H1 (cell line): ENCODE measurements around the gene PPIL6. TPM values are rescaled to one million over a fixed set of nuclear protein-coding genes. Genes with fewer than 3 reads are reported as not detected.

ENCODE experiments used
- CTCF ChIA-PET: fragments of 300-600 bp; sonication (Branson Sonifier 250); formaldehyde crosslinking; loops from one replicate; lab custom pipeline; 2021; ENCODE audit not compliant: partially characterized antibody; lab: Charles Lee
- POLR2A ChIA-PET: fragments of 300-600 bp; sonication (Branson Sonifier 250); formaldehyde crosslinking; loops from one replicate; lab custom pipeline; 2021; ENCODE audit warnings: inconsistent platforms; ENCODE audit not compliant: partially characterized antibody; lab: Charles Lee
- DNase-seq, 2 experiments: peaks; one replicate each; pipeline versions ENCODE4 v3.0.0 to v3.0.0-alpha.2; 2010 to 2022; ENCODE audit warnings: low spot score in 2 of 2, low read depth in 1 of 2, mixed read lengths in 1 of 2
- FAIRE-seq: peaks from 2 replicates; lab custom pipeline; 2011; peaks lifted over from hg19 to GRCh38; lab: Jason Lieb, UNC
- H2AFZ ChIP-seq: 2 replicates; pipeline ENCODE4 v1.8.1; 2012; ENCODE audit warnings: low read length, inconsistent platforms
- H2AK5ac ChIP-seq: 2 replicates; pipeline ENCODE4 v1.6.1; 2013; ENCODE audit warnings: low read depth, low read length
- H2BK120ac ChIP-seq: replicated peaks from 2 replicates; pipeline ENCODE3; 2013; ENCODE audit warnings: low read depth, low read length, inconsistent platforms
- H2BK12ac ChIP-seq: 2 replicates; pipeline ENCODE4 v1.6.1; 2013; ENCODE audit warnings: low read depth, low read length
- H2BK15ac ChIP-seq: 2 replicates; pipeline ENCODE4 v1.6.1; 2013; ENCODE audit warnings: low read length
- H2BK20ac ChIP-seq: 2 replicates; pipeline ENCODE4 v1.6.1; 2013; ENCODE audit warnings: low read length
- H2BK5ac ChIP-seq: 2 replicates; pipeline ENCODE4 v1.6.1; 2013; ENCODE audit warnings: low read depth, low read length
- H3K14ac ChIP-seq: 2 replicates; pipeline ENCODE4 v1.6.1; 2013; ENCODE audit warnings: inconsistent platforms; ENCODE audit not compliant: insufficient read length
- H3K18ac ChIP-seq: 2 replicates; pipeline ENCODE4 v1.6.1; 2013; ENCODE audit warnings: low read length; ENCODE audit errors: extremely low read depth
- H3K23ac ChIP-seq: 2 replicates; pipeline ENCODE4 v1.6.1; 2013; ENCODE audit warnings: inconsistent platforms; ENCODE audit not compliant: insufficient read length
- H3K23me2 ChIP-seq: 2 replicates; pipeline ENCODE4 v1.6.1; 2013; ENCODE audit warnings: low read depth, low read length
- H3K27ac ChIP-seq: 2 replicates; pipeline ENCODE4 v1.6.1; 2011; ENCODE audit warnings: low read depth, low read length, inconsistent platforms
- H3K27me3 ChIP-seq, 4 experiments: replicated peaks in 1 of 4; 1 replicate in 1 of 4; 2 replicates in 3 of 4; pipeline versions ENCODE4 v1.6.1 to v1.8.1; 2011 to 2013; ENCODE audit warnings: low read length in 3 of 4, mild to moderate bottlenecking in 3 of 4, inconsistent platforms in 2 of 4, mixed read lengths in 2 of 4, moderate library complexity in 1 of 4; ENCODE audit not compliant: control insufficient read depth in 3 of 4, insufficient read depth in 3 of 4; ENCODE audit errors: extremely low read depth in 1 of 4
- H3K36me3 ChIP-seq, 4 experiments: 2 replicates each; pipeline versions ENCODE4 v1.6.1 to v1.8.1; 2011 to 2013; ENCODE audit warnings: mild to moderate bottlenecking in 4 of 4, low read length in 3 of 4, moderate library complexity in 2 of 4, control low read depth in 1 of 4, inconsistent platforms in 1 of 4; ENCODE audit not compliant: insufficient read depth in 4 of 4, control insufficient read depth in 2 of 4
- H3K4ac ChIP-seq: replicated peaks from 2 replicates; pipeline ENCODE3; 2013; ENCODE audit warnings: low read length, low read depth, mixed read lengths, inconsistent platforms; ENCODE audit not compliant: insufficient read length
- H3K4me1 ChIP-seq, 4 experiments: replicated peaks in 1 of 4; 1 replicate in 1 of 4; 2 replicates in 3 of 4; pipeline versions ENCODE4 v1.6.1 to v1.8.1; 2011 to 2013; ENCODE audit warnings: low read length in 3 of 4, inconsistent platforms in 2 of 4, mixed read lengths in 1 of 4; ENCODE audit not compliant: insufficient read depth in 4 of 4, control insufficient read depth in 3 of 4
- H3K4me2 ChIP-seq, 2 experiments: 2 replicates each; pipeline versions ENCODE4 v1.6.1 to v1.8.1; 2011 to 2013; ENCODE audit warnings: low read depth in 2 of 2, low read length in 2 of 2, control low read depth in 1 of 2, inconsistent platforms in 1 of 2, mild to moderate bottlenecking in 1 of 2; ENCODE audit not compliant: insufficient read depth in 1 of 2
- H3K4me3 ChIP-seq, 4 experiments: fragments of 200-600, 300-600 bp in 1 of 4; sonication (generic), shearing (Covaris generic), sonication (Bioruptor Twin) in 1 of 4; 2 replicates each; pipeline versions ENCODE4 v1.5.1 to v1.8.1; 2011 to 2016; ENCODE audit warnings: low read length in 4 of 4, low read depth in 3 of 4, control low read depth in 2 of 4, inconsistent platforms in 2 of 4, mild to moderate bottlenecking in 2 of 4, mixed read lengths in 1 of 4, moderate library complexity in 1 of 4; ENCODE audit not compliant: insufficient read depth in 2 of 4; ENCODE audit errors: extremely low read depth in 1 of 4
- H3K56ac ChIP-seq: replicated peaks from 2 replicates; pipeline ENCODE3; 2013; ENCODE audit warnings: low read depth, mild to moderate bottlenecking, mixed read lengths, low read length, inconsistent platforms; ENCODE audit not compliant: insufficient read length
- H3K79me1 ChIP-seq: 2 replicates; pipeline ENCODE4 v1.6.1; 2013; ENCODE audit warnings: low read depth, low read length, control low read depth
- H3K79me2 ChIP-seq, 2 experiments: 2 replicates each; pipeline versions ENCODE4 v1.6.1 to v1.8.1; 2012 to 2013; ENCODE audit warnings: low read length in 2 of 2, mild to moderate bottlenecking in 2 of 2, inconsistent platforms in 1 of 2; ENCODE audit not compliant: insufficient read depth in 2 of 2, control insufficient read depth in 1 of 2
- H3K9ac ChIP-seq, 4 experiments: replicated peaks in 1 of 4; 1 replicate in 1 of 4; 2 replicates in 3 of 4; pipeline versions ENCODE4 v1.6.1 to v1.8.1; 2011 to 2013; ENCODE audit warnings: low read depth in 3 of 4, low read length in 3 of 4, control low read depth in 2 of 4, mild to moderate bottlenecking in 2 of 4, moderate library complexity in 2 of 4, inconsistent platforms in 1 of 4; ENCODE audit errors: extremely low read depth in 1 of 4
- H3K9me3 ChIP-seq, 2 experiments: 2 replicates each; pipeline versions ENCODE4 v1.6.1 to v1.8.1; 2012 to 2013; ENCODE audit warnings: mild to moderate bottlenecking in 2 of 2, moderate library complexity in 2 of 2, control low read depth in 1 of 2, inconsistent platforms in 1 of 2, low read depth in 1 of 2, low read length in 1 of 2, mixed read lengths in 1 of 2; ENCODE audit not compliant: insufficient read depth in 2 of 2
- H4K20me1 ChIP-seq, 2 experiments: replicated peaks in 1 of 2; 2 replicates each; pipeline versions ENCODE3 to v1.8.1; 2011 to 2013; ENCODE audit warnings: inconsistent platforms in 2 of 2, low read length in 2 of 2, mild to moderate bottlenecking in 1 of 2; ENCODE audit not compliant: insufficient read depth in 2 of 2, control insufficient read depth in 1 of 2
- H4K5ac ChIP-seq: 2 replicates; pipeline ENCODE4 v1.6.1; 2013; ENCODE audit warnings: low read length, low read depth, mixed read lengths, inconsistent platforms; ENCODE audit not compliant: insufficient read length
- H4K8ac ChIP-seq: 2 replicates; pipeline ENCODE4 v1.8.0; 2013; ENCODE audit warnings: mild to moderate bottlenecking, moderate library complexity, low read length, inconsistent platforms; ENCODE audit not compliant: insufficient read depth; ENCODE audit errors: extremely low read depth
- H4K91ac ChIP-seq: replicated peaks from 2 replicates; pipeline ENCODE3; 2013; ENCODE audit warnings: low read length, mixed read lengths, inconsistent platforms; ENCODE audit not compliant: insufficient read length
- ATF3 ChIP-seq: IDR thresholded peaks from 2 replicates; pipeline ENCODE4 v1.6.1; 2011; ENCODE audit warnings: low read depth, mild to moderate bottlenecking, low read length; ENCODE audit not compliant: insufficient read depth
- HDAC2 ChIP-seq, 2 experiments: fragments of 300-600 bp in 1 of 2; sonication (generic) in 1 of 2; IDR thresholded peaks; 2 replicates each; pipeline ENCODE4 v1.6.1; 2011 to 2012; ENCODE audit warnings: low read depth in 2 of 2, low read length in 2 of 2, mild to moderate bottlenecking in 2 of 2, moderate library complexity in 2 of 2, borderline replicate concordance in 1 of 2, inconsistent platforms in 1 of 2
- NANOG ChIP-seq: IDR thresholded peaks from 2 replicates; pipeline ENCODE4 v1.6.1; 2011; ENCODE audit warnings: low read length, low read depth, mild to moderate bottlenecking, inconsistent platforms; ENCODE audit not compliant: insufficient read depth, poor library complexity, severe bottlenecking
- POU5F1 ChIP-seq: IDR thresholded peaks from 2 replicates; pipeline ENCODE4 v1.6.1; 2011; ENCODE audit warnings: low read depth, mild to moderate bottlenecking, low read length, moderate library complexity
- RNF2 ChIP-seq: fragments of 200-900, 300-1000 bp; sonication (generic); IDR thresholded peaks from 2 replicates; pipeline ENCODE4 v1.7.1; 2016; ENCODE audit warnings: borderline replicate concordance, low read depth, mild to moderate bottlenecking, antibody characterized with exemption, low read length; ENCODE audit not compliant: poor library complexity, severe bottlenecking; ENCODE audit errors: missing control alignments
- TBP ChIP-seq: IDR thresholded peaks from 2 replicates; pipeline ENCODE4 v1.6.1; 2011; ENCODE audit warnings: low read depth, low read length, improper control_type of control experiment
- polyA plus RNA-seq, 7 experiments: library from polyadenylated mRNA; depleted of rRNA in 3 of 7; stranded (reverse) in 5 of 7; unstranded in 2 of 7; fragments of >200 nt in 5 of 7; fragments of 200-250 nt in 2 of 7; gene quantifications; 1 replicate in 5 of 7; 2 replicates in 1 of 7; 4 replicates in 1 of 7; pipeline versions ENCODE4 v1.2.1 to v1.2.3, GENCODE V29; 2011 to 2013; ENCODE audit warnings: missing spikeins in 2 of 7, mixed read lengths in 2 of 7
- total RNA-seq: library from RNA; stranded (reverse); fragmentation: NEBNext Ultra II Directional; extraction: Animal tissue kit (Norgen Biotek cat#: 25700); gene quantifications from 2 replicates; pipeline ENCODE4 v1.2.1, GENCODE V29; 2021

Gene PPIL6
- total and polyA plus RNA-seq, 2 of the 8 experiments (the other 6 are each of a cell fraction or from before 2014, with no cell fraction given): 0.42 to 1.3 TPM

DNA sequence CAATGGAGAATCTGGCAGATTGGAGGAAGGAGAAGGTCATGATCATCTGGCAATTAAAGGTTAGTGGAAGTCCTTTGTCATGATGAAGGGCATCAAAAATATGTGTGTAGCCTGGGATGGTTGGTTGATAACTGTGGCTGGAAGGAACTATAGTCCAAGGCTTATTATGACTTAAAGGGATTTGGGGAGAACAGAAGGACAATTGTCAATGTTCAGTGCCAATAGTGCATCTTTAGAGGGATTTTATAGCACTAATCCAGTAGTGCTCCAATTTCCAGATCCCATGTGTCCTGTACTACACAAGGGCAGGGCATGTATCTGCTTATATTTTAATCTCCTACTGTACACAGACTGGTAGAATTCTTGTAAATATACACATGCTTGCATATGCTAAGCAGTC is 47.6 kb upstream of the PPIL6 start:
- no peak overlapping the region for H2AFZ ChIP-seq
- H3K9me3 ChIP-seq: no peaks in the 10 kb centered on the region
- H2BK5ac ChIP-seq: no peak overlapping the region
- H2BK12ac ChIP-seq: no peak overlapping the region; the same call in 1 of the 2 replicates
- no peaks in the 10 kb centered on the region for H3K79me2 ChIP-seq
- no peak overlapping the region for H3K23ac ChIP-seq
- POLR2A ChIA-PET: no interaction called here
- H3K56ac ChIP-seq: no peak overlapping the region
- no peaks in the 10 kb centered on the region for H3K36me3 ChIP-seq
- no peak overlapping the region for H2BK20ac ChIP-seq
- no peaks in the 10 kb centered on the region for H3K79me1 ChIP-seq
- H4K5ac ChIP-seq: no peak overlapping the region
- H4K8ac ChIP-seq: no peak overlapping the region
- H3K4ac ChIP-seq: no peak overlapping the region
- no peak for FAIRE-seq
- no peak overlapping the region for H3K14ac ChIP-seq
- H3K23me2 ChIP-seq: peaks cover 4% of the 10 kb centered on the region; the same call in 1 of the 2 replicates
- no peaks in the 10 kb centered on the region for H4K20me1 ChIP-seq
- H2BK15ac ChIP-seq: no peak overlapping the region
- H2BK120ac ChIP-seq: no peak overlapping the region
- no peaks in the 10 kb centered on the region for H3K27me3 ChIP-seq
- no peak for DNase-seq
- no peak overlapping the region for H3K27ac ChIP-seq
- H4K91ac ChIP-seq: no peak overlapping the region
- no peak overlapping the region for H2AK5ac ChIP-seq
- CTCF ChIA-PET: no interaction called here
- H3K4me3 ChIP-seq: no peak overlapping the region
- H3K4me2 ChIP-seq: no peak overlapping the region
- no peak overlapping the region for H3K18ac ChIP-seq
- peaks cover 3 to 20% (median 16%) of the 10 kb centered on the region in 4 experiments; a peak in 6 of 7 replicates for H3K4me1 ChIP-seq
- no peak overlapping the region for H3K9ac ChIP-seq
- TF ChIP-seq RNF2: no peak
- TF ChIP-seq ATF3: no peak
- TF ChIP-seq HDAC2 (IDR thresholded peaks at IDR 0.05; ENCODE audit: borderline replicate concordance in 1 of 2, low read depth in 2 of 2, low read length in 2 of 2): no peak
- no peak for TF ChIP-seq TBP
- TF ChIP-seq POU5F1: no peak
- no peak for TF ChIP-seq NANOG
